SK-N-SH (cell line): ENCODE data around the gene NUDT19. TPM values are rescaled to one million over a fixed set of nuclear protein-coding genes. Genes with fewer than 3 reads are reported as not detected.
A peak's percentile ranks its signal among the peaks of the same experiment; 100 is the strongest.

Source experiments
- CTCF ChIA-PET: fragments of 300-600, 350-600 bp; formaldehyde crosslinking; extraction: SDS; loops from one replicate; lab custom pipeline; 2021; lab: Yijun Ruan, JAX
- POLR2A ChIA-PET: fragments of 350-600 bp; sonication (Branson Sonifier 250); formaldehyde crosslinking; extraction: SDS; loops from one replicate; lab custom pipeline; 2020; ENCODE audit warnings: antibody characterized with exemption, inconsistent platforms; lab: Yijun Ruan, JAX
- DNase-seq: peaks from one replicate; pipeline ENCODE4 v3.0.0; 2012
- H2AFZ ChIP-seq: fragments of 200-600 bp; sonication (generic); 2 replicates; pipeline ENCODE4 v1.8.1; 2016; ENCODE audit warnings: antibody characterized with exemption, mild to moderate bottlenecking, low read depth
- H3F3A ChIP-seq: fragments of 200-600 bp; sonication (generic); replicated peaks from 2 replicates; pipeline ENCODE3; 2016; ENCODE audit warnings: antibody characterized with exemption, mild to moderate bottlenecking; ENCODE audit not compliant: insufficient read depth
- H3K27ac ChIP-seq, 2 experiments: fragments of 200-500 bp in 1 of 2; fragments of 200-600 bp in 1 of 2; sonication (Bioruptor generic) in 1 of 2; sonication (generic), shearing (Covaris generic) in 1 of 2; 2 replicates each; pipeline versions ENCODE4 v1.5.1 to v1.6.1; 2014 to 2016; ENCODE audit warnings: low read depth in 2 of 2, inconsistent platforms in 1 of 2, low read length in 1 of 2, mild to moderate bottlenecking in 1 of 2, mixed read lengths in 1 of 2
- H3K27me3 ChIP-seq: fragments of 200-600 bp; sonication (generic), shearing (Covaris generic); 2 replicates; pipeline ENCODE4 v1.6.1; 2016; ENCODE audit warnings: mixed run types; ENCODE audit not compliant: insufficient read depth
- H3K36me3 ChIP-seq, 2 experiments: fragments of 200-500 bp in 1 of 2; fragments of 200-600 bp in 1 of 2; sonication (Bioruptor generic) in 1 of 2; sonication (generic) in 1 of 2; replicated peaks in 1 of 2; 2 replicates each; pipeline versions ENCODE3 to v1.5.1; 2014 to 2016; ENCODE audit warnings: low read length in 1 of 2, mild to moderate bottlenecking in 1 of 2; ENCODE audit not compliant: insufficient read depth in 2 of 2, control insufficient read depth in 1 of 2
- H3K4me1 ChIP-seq, 2 experiments: fragments of 200-500 bp in 1 of 2; fragments of 200-600 bp in 1 of 2; sonication (Bioruptor generic) in 1 of 2; sonication (generic), shearing (Covaris generic) in 1 of 2; 2 replicates each; pipeline versions ENCODE4 v1.5.1 to v1.6.1; 2014 to 2016; ENCODE audit warnings: low read depth in 1 of 2, low read length in 1 of 2, mixed run types in 1 of 2; ENCODE audit not compliant: insufficient read depth in 2 of 2, control insufficient read depth in 1 of 2
- H3K4me2 ChIP-seq: fragments of 200-600 bp; sonication (generic), shearing (Covaris generic); 2 replicates; pipeline ENCODE4 v1.6.1; 2017; ENCODE audit warnings: mixed run types
- H3K4me3 ChIP-seq, 2 experiments: fragments of 200-500 bp in 1 of 2; fragments of 200-600 bp in 1 of 2; sonication (Bioruptor generic) in 1 of 2; sonication (generic), shearing (Covaris generic) in 1 of 2; 2 replicates each; pipeline versions ENCODE4 v1.5.1 to v1.8.1; 2014 to 2016; ENCODE audit warnings: low read depth in 2 of 2, inconsistent platforms in 1 of 2, low read length in 1 of 2, mild to moderate bottlenecking in 1 of 2, mixed read lengths in 1 of 2, moderate library complexity in 1 of 2
- H3K79me2 ChIP-seq: fragments of 200-600 bp; sonication (generic); 2 replicates; pipeline ENCODE4 v1.8.1; 2017; ENCODE audit warnings: mild to moderate bottlenecking; ENCODE audit not compliant: insufficient read depth
- H3K9ac ChIP-seq: fragments of 200-600 bp; sonication (generic); 2 replicates; pipeline ENCODE4 v1.6.1; 2017; ENCODE audit warnings: mixed run types
- H3K9me2 ChIP-seq: fragments of 200-600 bp; sonication (generic); 2 replicates; pipeline ENCODE4 v1.6.1; 2017; ENCODE audit warnings: mixed run types
- H3K9me3 ChIP-seq: fragments of 200-600 bp; sonication (generic); 2 replicates; pipeline ENCODE4 v1.6.1; 2017; ENCODE audit warnings: mixed run types, mild to moderate bottlenecking, moderate library complexity
- H4K20me1 ChIP-seq: fragments of 200-600 bp; sonication (generic); 2 replicates; pipeline ENCODE4 v1.6.1; 2017; ENCODE audit warnings: mild to moderate bottlenecking, mixed run types; ENCODE audit not compliant: insufficient read depth
- GATA2 ChIP-seq: sonication (generic); formaldehyde crosslinking; IDR thresholded peaks from 2 replicates; pipeline ENCODE4 v1.5.0; 2020; ENCODE audit warnings: mild to moderate bottlenecking, missing genetic modification reagents
- MAX ChIP-seq: IDR thresholded peaks from 2 replicates; pipeline ENCODE4 v1.4.0; 2012; ENCODE audit warnings: low read depth
- MXI1 ChIP-seq: IDR thresholded peaks from 2 replicates; pipeline ENCODE4 v1.6.1; 2012; ENCODE audit warnings: mild to moderate bottlenecking, low read depth, low read length, improper control_type of control experiment
- NFIC ChIP-seq: IDR thresholded peaks from 2 replicates; pipeline ENCODE4 v1.4.0; 2012; ENCODE audit warnings: borderline replicate concordance
- NRF1 ChIP-seq: IDR thresholded peaks from 2 replicates; pipeline ENCODE4 v1.6.1; 2012; ENCODE audit warnings: low read depth, mild to moderate bottlenecking, low read length
- POLR2AphosphoS5 ChIP-seq: IDR thresholded peaks from 2 replicates; pipeline ENCODE4 v1.6.1; 2012; ENCODE audit warnings: low read depth, low read length
- RXRA ChIP-seq: IDR thresholded peaks from 2 replicates; pipeline ENCODE4 v1.4.0; 2012; ENCODE audit warnings: low read depth, mild to moderate bottlenecking, borderline replicate concordance
- SIN3A ChIP-seq: IDR thresholded peaks from 2 replicates; pipeline ENCODE4 v1.6.1; 2012; ENCODE audit warnings: low read depth, mild to moderate bottlenecking, low read length, moderate library complexity, borderline replicate concordance
- SMC3 ChIP-seq: IDR thresholded peaks from 2 replicates; pipeline ENCODE4 v1.6.1; 2012; ENCODE audit warnings: low read depth, low read length, improper control_type of control experiment
- USF1 ChIP-seq: IDR thresholded peaks from 2 replicates; pipeline ENCODE4 v1.4.0; 2012; ENCODE audit warnings: low read depth, borderline replicate concordance
- WGBS: methylation state at CpG from one replicate; pipeline ENCODE4 v1.1.6; 2017; ENCODE audit warnings: low lambda C conversion rate; 5-methylcytosine and 5-hydroxymethylcytosine counted together
- polyA plus RNA-seq, 3 experiments: library from polyadenylated mRNA; depleted of rRNA; stranded (reverse); fragments of >200 nt; gene quantifications; 2 replicates each; pipeline ENCODE4 v1.2.3, GENCODE V29; 2012
- TF ChIP-seq, protein P1 (sequence below): IDR thresholded peaks from 2 replicates; pipeline ENCODE4; 2012
- TF ChIP-seq, protein P2 (sequence below): fragments of 150-350 bp; IDR thresholded peaks from 2 replicates; pipeline ENCODE4 v1.6.1; 2017; ENCODE audit warnings: antibody characterized with exemption, low read length, low read depth, borderline replicate concordance

NUDT19 gene
- polyA plus RNA-seq, 1 of the 3 experiments (the other 2 are of a cell fraction), result 6.2 TPM

GRCh38 chr19:32674931-32675719 is 16.5 kb upstream of the NUDT19 start, which contains the start of gene ANKRD27 (continued):
- TF ChIP-seq, protein P1, sequence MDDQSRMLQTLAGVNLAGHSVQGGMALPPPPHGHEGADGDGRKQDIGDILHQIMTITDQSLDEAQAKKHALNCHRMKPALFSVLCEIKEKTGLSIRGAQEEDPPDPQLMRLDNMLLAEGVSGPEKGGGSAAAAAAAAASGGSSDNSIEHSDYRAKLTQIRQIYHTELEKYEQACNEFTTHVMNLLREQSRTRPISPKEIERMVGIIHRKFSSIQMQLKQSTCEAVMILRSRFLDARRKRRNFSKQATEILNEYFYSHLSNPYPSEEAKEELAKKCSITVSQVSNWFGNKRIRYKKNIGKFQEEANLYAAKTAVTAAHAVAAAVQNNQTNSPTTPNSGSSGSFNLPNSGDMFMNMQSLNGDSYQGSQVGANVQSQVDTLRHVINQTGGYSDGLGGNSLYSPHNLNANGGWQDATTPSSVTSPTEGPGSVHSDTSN, result peak; percentile 100
- TF ChIP-seq MXI1 (peak; percentile 51), GATA2 (no peak), NRF1 (peak; percentile 55), RXRA (no peak), POLR2AphosphoS5 (peak; percentile 69), SMC3 (no peak)
- TF ChIP-seq, all 33 proteins: peak for 10

- Histone ChIP-seq H3K79me2 (peaks cover 41% of the 10 kb centered on the region), H3K36me3 (no peaks in the 10 kb centered on the region), H3K9me3 (no peaks in the 10 kb centered on the region), H4K20me1 (peaks cover 35% of the 10 kb centered on the region), H2AFZ (peak within 1 kb of the TSS; percentile 99), H3K9me2 (no peaks in the 10 kb centered on the region), H3K4me2 (peak within 1 kb of the TSS; percentile 99), H3K9ac (peak within 1 kb of the TSS; percentile 74), H3F3A (peaks cover 3% of the 10 kb centered on the region), H3K27me3 (peaks cover 9% of the 10 kb centered on the region), H3K4me1 (peaks cover 0 to 21% of the 10 kb centered on the region in 2 experiments; a peak in 2 of 4 replicates), H3K27ac (peak within 1 kb of the TSS; percentile 55 to 65; a peak in 2 of 4 replicates), H3K4me3 (peak within 1 kb of the TSS; percentile 83 to 93)
- POLR2A ChIA-PET, result interaction anchor here (0.8 to 1.0 kb wide), 2 partner anchors 18 to 25 kb away, joined by 3 read pairs; no protein-coding TSS in a partner anchor
- peak; percentile 88 for DNase-seq
- 5% methylated on average over 36 of the region's 53 CpGs for WGBS
- CTCF ChIA-PET, result interaction anchor here (2.1 to 2.5 kb wide), 2 partner anchors 16 to 76 kb away, joined by 7 to 8 read pairs; partner anchors contain the start of gene NUDT19
- TF ChIP-seq NFIC (no peak), MAX (no peak), SIN3A (0 out of 2 replicates have a peak, but pooled peaks have one; percentile 4), USF1 (peak; percentile 90)
- TF ChIP-seq, protein P2, sequence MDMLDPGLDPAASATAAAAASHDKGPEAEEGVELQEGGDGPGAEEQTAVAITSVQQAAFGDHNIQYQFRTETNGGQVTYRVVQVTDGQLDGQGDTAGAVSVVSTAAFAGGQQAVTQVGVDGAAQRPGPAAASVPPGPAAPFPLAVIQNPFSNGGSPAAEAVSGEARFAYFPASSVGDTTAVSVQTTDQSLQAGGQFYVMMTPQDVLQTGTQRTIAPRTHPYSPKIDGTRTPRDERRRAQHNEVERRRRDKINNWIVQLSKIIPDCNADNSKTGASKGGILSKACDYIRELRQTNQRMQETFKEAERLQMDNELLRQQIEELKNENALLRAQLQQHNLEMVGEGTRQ, result peak; percentile 56
These were observed 15.9 kb upstream of the NUDT19 start, which contains the start of gene RGS9BP for GRCh38 chr19:32675720-32676185. RGS9BP (plus strand) TSS chr19:32675848; CDS start chr19:32676264, 416 bp downstream.
